HG03196 (cell line): ENCODE measurements around the gene UBASH3B.

Experiments
- ATAC-seq: cut with Tn5 transposase; IDR thresholded peaks from one replicate; pipeline ENCODE4 v1.9.1; 2021; ENCODE audit not compliant: unreplicated experiment

The UBASH3B gene

DNA sequence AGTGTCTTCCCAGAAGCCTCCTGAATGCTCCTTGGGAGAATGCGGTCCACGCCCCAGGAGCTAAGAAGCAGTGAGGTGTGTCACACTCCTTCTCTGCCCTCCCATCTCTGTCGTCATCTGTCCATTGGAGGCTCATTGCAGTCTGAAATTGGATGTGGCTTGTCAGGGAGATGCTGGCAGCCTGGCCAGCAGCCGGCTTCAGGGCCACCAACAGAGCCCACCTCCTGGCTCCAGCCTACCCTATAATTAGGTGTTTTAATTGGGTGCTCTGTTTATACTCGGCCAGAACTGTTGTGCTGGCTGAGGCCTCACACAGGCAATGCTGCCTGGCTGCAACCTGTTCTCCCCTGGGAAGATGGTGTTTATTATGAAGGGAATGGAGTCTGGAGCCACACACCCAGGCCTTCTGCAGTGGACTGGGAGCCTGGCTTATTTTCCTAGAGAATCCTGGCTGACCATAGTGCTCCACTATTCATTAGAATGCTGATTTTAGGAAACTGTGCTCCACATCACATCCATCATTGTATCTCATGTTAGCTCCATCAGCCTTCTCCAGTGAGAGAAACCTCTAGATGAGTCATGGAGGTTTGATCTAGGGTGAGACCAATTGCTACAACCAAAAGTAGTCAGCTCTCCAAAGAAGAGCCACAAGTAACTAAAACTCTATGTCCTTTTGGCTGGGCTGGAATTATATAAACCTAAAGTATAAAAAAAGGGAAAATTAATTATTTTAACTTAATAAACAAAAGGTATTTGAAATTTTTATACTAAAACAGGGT lies 96.0 kb downstream of the UBASH3B start:
- ATAC-seq: no peak

- no peak for ATAC-seq
Observed at GRCh38 chr11:122754028-122754427, 98.5 kb downstream of the UBASH3B start.

GRCh38 chr11:122754553-122755322 lies 99.2 kb downstream of the UBASH3B start:
- no peak for ATAC-seq

GRCh38 chr11:122755409-122755808 lies 99.9 kb downstream of the UBASH3B start:
- ATAC-seq: no peak

GRCh38 chr11:122755941-122756340 lies 100.4 kb downstream of the UBASH3B start:
- ATAC-seq: no peak

GRCh38 chr11:122756417-122756816 lies 100.9 kb downstream of the UBASH3B start:
- no peak for ATAC-seq

DNA sequence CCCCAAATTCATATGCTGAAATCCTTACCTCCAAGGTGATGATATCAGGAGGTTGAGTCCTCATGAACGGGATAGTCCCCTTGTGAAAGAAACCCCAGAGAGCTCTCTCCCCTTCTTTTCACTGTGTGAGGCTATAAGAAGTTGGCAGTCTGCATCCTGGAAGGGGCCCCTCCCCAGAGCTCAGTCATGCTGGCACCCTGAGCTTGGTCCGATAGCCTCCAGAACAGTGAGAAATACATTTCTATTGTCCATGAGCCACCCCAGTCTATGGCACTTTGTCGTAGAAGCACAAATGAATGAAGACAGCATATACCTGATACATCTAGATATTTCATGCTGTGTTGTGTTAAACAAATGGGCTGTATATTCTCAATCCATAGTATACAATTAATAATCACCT lies 101.7 kb downstream of the UBASH3B start:
- no peak for ATAC-seq

- ATAC-seq: no peak
Observed at GRCh38 chr11:122758339-122758738, 102.8 kb downstream of the UBASH3B start.

- no peak for ATAC-seq
Observed at GRCh38 chr11:122758974-122759373, 103.5 kb downstream of the UBASH3B start.

DNA sequence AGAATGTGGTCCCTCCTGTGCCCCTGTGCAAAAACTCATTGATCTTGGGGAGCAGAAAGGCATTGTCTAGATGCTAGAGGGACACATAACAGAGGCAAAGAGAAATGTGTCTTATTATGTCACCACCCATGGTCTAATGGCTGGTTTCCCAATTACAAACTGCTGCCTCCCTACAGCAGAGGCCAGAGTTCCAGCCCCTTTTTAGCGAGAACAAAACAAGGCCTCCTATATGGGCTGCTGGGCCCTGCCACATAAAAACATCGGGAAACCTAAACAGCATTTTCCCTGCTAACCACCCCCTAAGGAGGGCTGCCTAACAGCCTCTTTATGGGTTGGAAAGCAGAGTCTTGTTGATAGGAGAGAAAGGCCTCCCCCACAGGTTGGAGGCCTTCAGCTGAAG lies 107.6 kb downstream of the UBASH3B start:
- ATAC-seq: no peak

GRCh38 chr11:122764371-122765090 lies 109.0 kb downstream of the UBASH3B start:
- no peak for ATAC-seq

- no peak for ATAC-seq
Observed at GRCh38 chr11:122765487-122766131, 110.1 kb downstream of the UBASH3B start.

GRCh38 chr11:122769126-122769780 lies 113.7 kb downstream of the UBASH3B start:
- ATAC-seq: no peak

- ATAC-seq: no peak
Observed at GRCh38 chr11:122772945-122773344, 117.4 kb downstream of the UBASH3B start.

GRCh38 chr11:122773781-122774266 lies 118.3 kb downstream of the UBASH3B start:
- ATAC-seq: no peak

GRCh38 chr11:122775675-122776271 lies 120.3 kb downstream of the UBASH3B start:
- no peak for ATAC-seq

GRCh38 chr11:122776546-122776945 lies 121.0 kb downstream of the UBASH3B start:
- ATAC-seq: no peak

GRCh38 chr11:122777343-122777742 lies 121.8 kb downstream of the UBASH3B start:
- no peak for ATAC-seq

DNA sequence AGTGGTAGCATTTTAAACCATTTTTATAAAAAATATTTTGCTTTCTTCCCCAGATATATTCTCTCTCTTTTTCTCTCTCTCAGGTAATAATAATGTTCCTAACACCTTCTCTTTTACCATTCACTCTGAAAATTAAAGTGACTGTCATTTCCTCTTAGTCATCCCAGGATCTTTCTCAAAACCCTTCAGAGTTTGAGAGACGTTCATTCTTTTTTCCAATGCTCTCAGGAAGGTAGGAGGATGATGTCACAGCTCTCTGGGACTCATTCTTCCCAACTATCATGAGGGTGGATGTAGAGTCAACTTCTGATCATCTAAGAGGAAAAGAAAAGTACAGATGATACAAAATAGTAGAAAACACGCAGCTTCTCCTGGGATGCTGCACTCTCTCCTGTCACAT lies 122.6 kb downstream of the UBASH3B start:
- ATAC-seq: no peak

GRCh38 chr11:122779047-122779629 lies 123.6 kb downstream of the UBASH3B start:
- no peak for ATAC-seq
